GM19452 (cell line): ENCODE measurements around the gene SESN3.
"Not testable (repeated sequence)": the region's sequence is repeated elsewhere in the genome, so short reads cannot be mapped to it uniquely, and the experiment has no call there.

Source experiments
- ATAC-seq: cut with Tn5 transposase; IDR thresholded peaks from one replicate; pipeline ENCODE4 v1.9.1; 2021; ENCODE audit not compliant: unreplicated experiment

Gene SESN3

GRCh38 chr11:95154514-95154913 is 76.5 kb downstream of the SESN3 start:
- ATAC-seq: no peak

DNA sequence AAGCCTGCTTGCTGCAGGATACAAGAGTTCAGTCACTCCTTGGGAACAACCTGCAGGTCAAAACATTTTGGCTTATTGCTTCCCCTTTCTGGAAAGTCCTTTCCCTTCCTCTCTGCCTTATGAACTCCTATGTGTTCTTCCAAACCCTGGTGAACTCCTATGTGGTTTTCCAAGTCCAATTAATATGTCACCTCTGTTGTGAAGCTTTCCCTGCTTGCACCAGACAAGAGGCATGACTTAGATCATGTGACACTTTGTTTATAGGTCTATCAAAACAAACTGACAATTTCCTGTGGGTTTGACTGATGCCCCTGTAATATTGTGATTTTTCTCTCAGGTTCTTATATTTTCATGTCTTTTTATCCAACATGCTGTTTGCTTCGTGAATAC is 77.2 kb downstream of the SESN3 start:
- no peak for ATAC-seq

DNA sequence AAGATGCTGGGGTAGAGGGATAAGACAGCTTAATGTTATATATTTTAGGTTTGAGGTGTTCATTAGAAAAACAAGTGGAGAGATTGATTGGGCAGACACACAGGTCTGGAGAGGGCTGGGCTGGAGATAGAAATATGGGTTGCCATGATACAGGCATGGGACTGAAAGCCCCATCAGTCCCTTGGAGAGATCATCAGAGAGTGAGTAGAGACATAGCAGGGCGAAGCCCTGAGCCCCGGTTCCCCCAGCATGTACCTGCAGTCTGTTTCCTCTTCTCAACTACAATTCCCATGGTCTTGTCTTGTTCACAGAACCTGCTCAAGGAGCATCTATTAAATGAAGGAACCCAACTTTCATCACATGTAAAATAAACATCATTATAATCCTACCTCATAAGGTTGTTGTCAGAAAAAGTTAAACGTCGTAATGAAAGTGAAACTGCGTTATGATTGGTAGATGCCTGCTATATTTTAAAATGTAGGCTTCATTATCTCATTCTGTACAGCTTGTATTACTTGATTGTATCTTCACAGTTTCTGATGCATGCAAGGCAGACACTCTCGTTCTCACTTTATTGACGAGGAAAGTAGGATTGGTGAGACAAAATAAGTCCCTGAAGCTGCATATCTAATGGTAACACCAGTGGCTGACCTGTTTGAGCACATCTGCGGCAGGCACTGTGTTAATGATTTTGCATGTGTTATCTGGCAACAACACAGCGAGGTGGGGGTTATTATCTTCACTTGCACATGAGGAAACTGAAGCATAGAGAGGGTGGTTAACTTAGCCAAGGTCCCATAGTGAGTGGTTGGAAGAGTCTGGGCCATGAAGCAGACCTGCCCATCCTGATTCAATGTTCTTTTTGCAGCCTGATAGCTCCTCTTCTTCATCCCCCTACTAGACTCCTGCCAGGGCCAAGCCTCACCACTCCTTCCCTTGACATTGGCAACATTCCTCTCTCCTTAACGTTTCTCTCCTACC is 77.8 kb downstream of the SESN3 start:
- no peak for ATAC-seq

GRCh38 chr11:95150956-95151684 is 79.9 kb downstream of the SESN3 start:
- ATAC-seq: peak; percentile 79

GRCh38 chr11:95149651-95150364 is 81.2 kb downstream of the SESN3 start:
- ATAC-seq: no peak

DNA sequence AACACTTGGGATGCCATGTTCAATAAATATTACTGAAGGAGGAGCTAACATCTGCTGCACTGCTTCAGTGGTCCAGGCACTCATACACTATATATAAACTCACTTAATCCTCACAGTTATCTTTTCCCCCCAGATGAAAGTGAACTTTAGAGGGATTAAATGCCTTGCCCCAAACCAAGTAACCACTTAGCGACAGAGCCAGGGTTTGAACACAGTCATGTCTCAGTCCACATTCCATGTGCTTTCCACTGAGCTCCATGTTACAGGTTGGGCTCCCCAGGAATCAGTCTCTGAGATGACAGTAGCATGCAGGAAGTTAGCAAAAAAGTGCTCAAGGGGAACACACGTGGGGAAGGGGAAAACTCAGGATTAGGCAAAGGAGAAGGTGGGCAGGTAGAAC is 82.1 kb downstream of the SESN3 start:
- no peak for ATAC-seq

- ATAC-seq: no peak
Observed at GRCh38 chr11:95148406-95148805, 82.6 kb downstream of the SESN3 start.

DNA sequence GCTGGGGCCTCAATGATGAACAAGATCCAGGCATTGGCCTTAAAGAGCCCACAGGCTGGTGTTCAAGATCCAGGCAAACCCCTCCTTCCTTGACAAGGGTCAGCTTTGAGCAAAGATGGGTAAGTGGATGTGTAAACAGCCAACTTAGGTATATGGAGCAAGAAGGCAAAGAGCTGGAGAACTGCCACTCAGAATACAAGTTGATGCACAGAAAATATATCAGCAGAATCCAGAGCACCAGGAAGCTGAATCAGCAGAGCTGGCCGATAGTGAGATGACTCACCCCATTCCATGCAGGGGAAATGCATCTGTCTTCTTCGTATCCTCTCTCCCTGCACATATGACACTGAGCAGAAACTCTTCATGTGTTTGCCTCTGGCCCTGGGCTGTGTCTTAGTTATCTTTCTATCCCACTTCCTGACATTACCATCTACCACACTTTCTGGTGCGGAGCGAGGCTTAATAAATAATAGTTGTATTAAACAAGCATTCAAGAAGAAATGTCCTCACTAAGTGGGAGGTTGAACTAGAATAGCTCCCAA is 83.6 kb downstream of the SESN3 start:
- no peak for ATAC-seq

- ATAC-seq: no peak
Observed at GRCh38 chr11:95145430-95146060, 85.5 kb downstream of the SESN3 start.

DNA sequence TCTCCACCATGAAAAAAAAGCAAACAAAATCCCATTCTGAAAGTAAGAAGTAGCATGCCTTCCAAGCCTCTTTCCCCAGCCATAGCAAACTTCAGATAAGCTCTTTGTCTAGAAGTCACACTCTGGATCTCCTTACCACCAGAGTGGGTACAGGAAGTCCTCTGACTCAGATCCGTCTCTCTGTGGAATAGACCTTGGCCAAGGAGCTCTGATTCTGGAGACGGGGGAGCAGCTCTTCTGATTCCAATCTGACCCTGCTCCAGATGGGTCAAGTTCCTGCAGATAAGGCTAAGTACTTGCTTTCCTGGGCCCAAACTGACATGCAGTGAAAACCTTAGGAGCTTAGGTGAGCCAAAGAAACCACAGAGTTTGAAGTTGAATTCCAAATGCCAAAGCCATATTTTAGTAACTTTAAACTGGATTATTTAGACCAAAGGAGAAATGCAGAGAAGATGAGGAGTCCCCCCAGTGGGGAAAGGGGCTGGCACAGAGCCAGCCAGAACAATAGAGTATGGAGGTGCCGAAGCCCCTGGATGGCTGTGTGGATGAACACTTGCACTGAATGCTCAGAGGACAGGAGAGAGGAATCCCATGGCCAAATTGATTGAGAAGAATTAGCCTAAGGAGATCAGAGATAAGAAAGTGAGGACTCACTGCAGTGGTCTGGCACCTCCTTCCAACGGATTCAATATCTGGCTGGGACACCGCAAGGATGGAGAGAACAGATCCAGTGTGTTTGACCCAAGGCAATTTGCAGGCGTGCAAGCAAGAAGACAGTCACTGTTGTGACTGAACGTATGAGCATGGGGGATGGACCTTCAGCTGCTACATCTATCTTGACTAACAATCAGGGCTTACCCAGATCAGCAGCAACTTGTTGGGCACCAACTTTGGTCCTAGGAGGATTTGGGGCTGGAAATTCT is 86.4 kb downstream of the SESN3 start:
- no peak for ATAC-seq

DNA sequence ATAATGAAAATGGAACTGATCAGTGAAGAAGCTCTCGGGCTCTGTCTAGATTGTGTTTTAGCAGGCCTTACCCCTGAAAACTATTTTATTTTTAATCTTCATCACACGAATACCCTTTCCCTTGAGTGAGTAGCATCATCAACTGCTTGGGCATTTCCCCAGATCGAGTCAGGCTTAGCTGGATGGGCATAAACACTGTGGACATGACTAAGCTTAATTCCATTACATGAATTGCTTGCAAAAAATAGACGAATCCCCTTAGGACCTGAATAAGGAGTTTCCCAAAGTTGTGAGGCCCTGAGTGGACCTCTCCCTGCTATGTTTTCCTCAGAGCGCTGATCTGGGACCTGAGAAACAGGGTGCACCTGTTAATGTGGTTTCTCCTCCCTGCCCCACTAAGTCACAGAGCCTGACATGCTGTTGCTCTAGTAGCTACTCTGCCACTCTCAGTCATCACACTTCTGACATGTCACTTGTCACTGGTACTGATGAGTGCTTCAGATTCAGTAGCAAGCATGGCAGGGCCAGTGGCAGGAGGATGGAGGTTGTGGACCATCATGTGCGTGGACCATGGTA is 87.8 kb downstream of the SESN3 start:
- ATAC-seq: no peak

GRCh38 chr11:95142431-95142830 is 88.6 kb downstream of the SESN3 start:
- ATAC-seq: no peak

- no peak for ATAC-seq
Observed at GRCh38 chr11:95140397-95141033, 90.5 kb downstream of the SESN3 start.

- peak; percentile 80 for ATAC-seq
Observed at GRCh38 chr11:95138448-95138847, 92.6 kb downstream of the SESN3 start.

DNA sequence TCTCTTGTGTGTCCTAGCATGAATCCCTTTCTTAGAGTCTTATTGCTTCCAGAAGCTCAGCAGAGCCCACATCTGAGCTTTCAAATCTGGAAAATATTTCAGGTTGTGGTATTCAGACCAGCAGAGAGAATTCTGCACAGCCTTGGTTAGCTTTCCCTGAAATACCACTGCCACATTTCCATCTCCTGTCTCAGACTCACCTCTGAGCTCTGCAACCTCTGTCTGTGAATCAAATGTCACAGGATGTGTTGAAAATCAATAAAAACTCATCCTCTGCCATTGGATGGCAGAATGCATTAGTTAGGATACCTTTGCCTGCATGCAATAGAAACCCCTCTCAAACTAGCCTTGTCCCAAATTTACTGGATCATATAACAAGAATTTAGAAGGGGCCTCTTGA is 93.7 kb downstream of the SESN3 start:
- no peak for ATAC-seq

- ATAC-seq: not testable (repeated sequence)
Observed at GRCh38 chr11:95136747-95137146, 94.3 kb downstream of the SESN3 start.

GRCh38 chr11:95135880-95136279 is 95.1 kb downstream of the SESN3 start:
- no peak for ATAC-seq

DNA sequence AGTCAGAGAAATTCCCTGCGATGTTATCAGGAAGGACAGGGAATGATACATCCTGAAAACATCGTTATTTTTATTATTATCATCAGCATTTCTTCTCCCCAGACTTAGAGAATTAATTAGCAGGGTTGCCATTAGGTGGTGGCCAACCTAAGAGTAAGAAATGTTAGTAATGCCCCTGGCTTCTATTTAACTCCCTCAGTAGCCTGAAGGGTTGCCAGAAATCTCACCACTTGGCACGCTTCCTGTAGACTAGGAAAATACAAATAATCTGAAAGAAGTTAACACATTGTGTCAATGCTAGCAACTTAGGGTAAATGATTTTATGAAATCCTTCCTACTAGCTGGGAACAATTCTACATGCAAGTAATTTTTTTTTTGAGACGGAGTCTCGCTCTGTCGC is 95.8 kb downstream of the SESN3 start:
- no peak for ATAC-seq

DNA sequence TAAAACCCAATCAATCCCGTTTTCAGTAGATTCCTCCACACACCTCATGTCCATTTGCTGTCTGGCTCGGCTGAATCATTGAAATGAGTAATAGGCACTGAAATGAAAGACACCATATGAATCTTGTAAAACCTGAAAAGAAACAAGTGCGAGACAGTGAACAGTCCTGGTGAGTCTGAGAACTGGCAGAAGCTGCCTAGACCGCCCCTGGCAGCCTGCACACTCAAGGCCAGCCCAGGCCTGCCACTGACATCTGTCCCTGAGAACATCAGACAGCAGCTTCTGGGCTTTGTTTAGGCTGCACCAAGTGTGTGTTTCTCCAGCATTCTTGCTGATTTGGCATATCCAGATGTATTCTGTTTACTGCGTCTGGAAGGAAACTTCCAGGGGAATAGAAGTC is 96.5 kb downstream of the SESN3 start:
- no peak for ATAC-seq
